Pancreas (tissue), 10 donors: ENCODE results near the gene ACIN1. TPM values are rescaled to one million over a fixed set of nuclear protein-coding genes. Genes with fewer than 3 reads are reported as not detected.

Experiments
- ATAC-seq, 4 donors: fragments of 200-7000 bp; cut with Tn5 transposase; one replicate each; pipeline versions ENCODE4 v1.8.0 to v1.9.1; 2020; ENCODE audit warnings: mild to moderate bottlenecking in 4 of 4, moderate library complexity in 4 of 4
- DNase-seq, 6 donors: peaks; one replicate each; pipeline ENCODE4 v3.0.0-alpha.2; 2020
- FAIRE-seq: peaks from 2 replicates; lab custom pipeline; 2012; peaks lifted over from hg19 to GRCh38; lab: Jason Lieb, UNC
- H3K27ac ChIP-seq, 4 donors: fragments of 200-600 bp; sonication (generic); 1 replicate in 3 of 4; 2 replicates in 1 of 4; pipeline versions ENCODE4 v1.5.0 to v1.8.0; 2020
- H3K27me3 ChIP-seq, 4 donors: fragments of 200-600 bp; one replicate each; pipeline ENCODE4 v1.8.0; 2021
- H3K36me3 ChIP-seq, 3 donors: fragments of 200-600 bp; sonication (generic) in 1 of 3; one replicate each; pipeline versions ENCODE4 v1.5.0 to v1.8.0; 2020 to 2021
- H3K4me1 ChIP-seq, 3 donors: fragments of 200-600 bp; one replicate each; pipeline ENCODE4 v1.8.0; 2021
- H3K4me3 ChIP-seq, 4 donors: fragments of 200-600 bp; sonication (generic) in 2 of 4; one replicate each; pipeline versions ENCODE4 v1.5.0 to v1.8.0; 2020 to 2021
- H3K9me3 ChIP-seq, 4 donors: fragments of 200-600 bp; one replicate each; pipeline ENCODE4 v1.8.0; 2021
- CTCF ChIP-seq, 4 donors: fragments of 200-600 bp; sonication (generic) in 3 of 4; IDR thresholded peaks; one replicate each; pipeline versions ENCODE4 v1.5.0 to v1.8.0; 2021; ENCODE audit warnings: antibody characterized with exemption in 4 of 4
- WGBS, 2 donors: extraction: QIAGEN DNeasy Blood & Tissue Kit; methylation state at CpG; one replicate each; pipeline ENCODE4 v1.1.7; 2013; 5-methylcytosine and 5-hydroxymethylcytosine counted together
- intact Hi-C, 3 donors: fragments of 100-400 bp; cut with DNase I; formaldehyde crosslinking; loops; one replicate each; pipeline versions ENCODE4 v1.11.1 to v1.14.2; 2022
- polyA plus RNA-seq, 2 donors: library from polyadenylated mRNA; stranded (reverse); fragments of 200-250 nt; gene quantifications; one replicate each; pipeline ENCODE4 v1.2.3, GENCODE V29; 2013
- total RNA-seq, 6 donors: library from RNA; stranded (reverse); fragmentation: NEBNext Ultra II Directional in 4 of 6; extraction: Animal tissue kit (Norgen Biotek cat#: 25700) in 4 of 6; gene quantifications; one replicate each; pipeline versions ENCODE4 v1.2.1 to v1.2.4, GENCODE V29; 2021 to 2023
- donor health status: healthy with polysubstance abuse.
- donor health status: DM: no; HTN: no; CAD: no; lungs with moderate emphysema.
- donor health status: DM: no; HTN: no; CAD: no.
- donor health status: control.
- donor health status: control.
- donor health status: Bipolar disorder and iron deficiency.
- donor health status: DM: yes; HTN: yes; CAD: no.
- donor health status: DM: no; HTN: no; CAD: no.
- donor health status: DM: no; HTN: no; CAD: no.
- donor health status: DM: yes; HTN: yes; CAD: no.

Gene ACIN1
- total and polyA plus RNA-seq, 8 donors, result 43.1 to 152 (median 62.4) TPM

GRCh38 chr14:23054000-23054811, 40.7 kb downstream of the ACIN1 start:
- intact Hi-C loops, result loop anchor here in 1 of 3 donors (10.0 kb wide), 1 partner anchor 59 kb away; no protein-coding TSS in a partner anchor
- no peak for ATAC-seq

GRCh38 chr14:23053426-23053825, 41.5 kb downstream of the ACIN1 start:
- Histone ChIP-seq H3K27ac (no peak overlapping the region), H3K27me3 (no peaks in the 10 kb centered on the region), H3K4me1 (peaks cover 0 to 9% (median 0%) of the 10 kb centered on the region in 3 donors), H3K36me3 (no peaks in the 10 kb centered on the region), H3K9me3 (no peaks in the 10 kb centered on the region), H3K4me3 (no peak overlapping the region)
- WGBS, 2 donors, result 92 to 94% methylated on average over 10 of the region's 10 CpGs
- TF ChIP-seq CTCF (IDR thresholded peaks at IDR 0.05), result no peak
- ATAC-seq, result no peak
- DNase-seq, result no peak
- intact Hi-C loops, result loop anchor here in 1 of 3 donors (10.0 kb wide), 1 partner anchor 59 kb away; no protein-coding TSS in a partner anchor
- no peak for FAIRE-seq

More at GRCh38 chr14:23054000-23054811, 40.7 kb downstream of the ACIN1 start:
- 77 to 83% methylated on average over 17 of the region's 17 CpGs for WGBS, 2 donors
- Histone ChIP-seq H3K4me3 (no peak overlapping the region), H3K9me3 (no peaks in the 10 kb centered on the region), H3K27me3 (no peaks in the 10 kb centered on the region), H3K4me1 (peaks cover 0 to 9% (median 0%) of the 10 kb centered on the region in 3 donors), H3K36me3 (no peaks in the 10 kb centered on the region), H3K27ac (no peak overlapping the region)
- TF ChIP-seq CTCF (IDR thresholded peaks at IDR 0.05), result no peak
- FAIRE-seq, result no peak
- no peak for DNase-seq

- no peak for ATAC-seq
Measured at GRCh38 chr14:23052671-23053070, 42.3 kb downstream of the ACIN1 start.

GRCh38 chr14:23052182-23052623, 42.7 kb downstream of the ACIN1 start:
- intact Hi-C loops, result loop anchor here in 1 of 3 donors (10.0 kb wide), 1 partner anchor 57 kb away; no protein-coding TSS in a partner anchor
- Histone ChIP-seq H3K4me1 (peaks cover 0 to 9% (median 0%) of the 10 kb centered on the region in 3 donors), H3K9me3 (no peaks in the 10 kb centered on the region), H3K4me3 (no peak overlapping the region), H3K36me3 (no peaks in the 10 kb centered on the region), H3K27ac (no peak overlapping the region), H3K27me3 (no peaks in the 10 kb centered on the region)
- TF ChIP-seq CTCF (IDR thresholded peaks at IDR 0.05), result no peak
- no peak for ATAC-seq
- no peak for FAIRE-seq
- WGBS, 2 donors, result 73 to 80% methylated on average over 14 of the region's 14 CpGs
- DNase-seq, result no peak

More at GRCh38 chr14:23052671-23053070, 42.3 kb downstream of the ACIN1 start:
- 67 to 74% methylated on average over 3 of the region's 3 CpGs for WGBS, 2 donors
- Histone ChIP-seq H3K36me3 (no peaks in the 10 kb centered on the region), H3K9me3 (no peaks in the 10 kb centered on the region), H3K4me1 (peaks cover 0 to 9% (median 0%) of the 10 kb centered on the region in 3 donors), H3K27me3 (no peaks in the 10 kb centered on the region), H3K4me3 (no peak overlapping the region), H3K27ac (no peak overlapping the region)
- FAIRE-seq (no peak), DNase-seq (no peak)
- intact Hi-C loops, result loop anchor here in 1 of 3 donors (10.0 kb wide), 1 partner anchor 58 kb away; no protein-coding TSS in a partner anchor
- no peak for TF ChIP-seq CTCF (IDR thresholded peaks at IDR 0.05)
